B cell (primary cell): ENCODE data around the gene ADGRV1. TPM values are rescaled to one million over a fixed set of nuclear protein-coding genes. Genes with fewer than 3 reads are reported as not detected.

Source experiments
- ATAC-seq: fragments of 200-7000 bp; cut with Tn5 transposase; one replicate; pipeline ENCODE4 v1.10.0; 2021; ENCODE audit warnings: low read depth, mild to moderate bottlenecking, moderate number of reproducible peaks, moderate library complexity
- CTCF ChIA-PET: fragments of 350-600 bp; sonication (Branson Sonifier 250); formaldehyde crosslinking; loops from one replicate; lab custom pipeline; 2021; ENCODE audit warnings: antibody characterized with exemption, inconsistent platforms; lab: Charles Lee
- POLR2A ChIA-PET: fragments of 350-600 bp; sonication (Branson Sonifier 250); formaldehyde crosslinking; loops from one replicate; lab custom pipeline; 2021; ENCODE audit warnings: antibody characterized with exemption; lab: Charles Lee
- DNase-seq: peaks from one replicate; pipeline ENCODE4 v3.0.0; 2013
- H2AFZ ChIP-seq: 2 replicates; pipeline ENCODE4 v1.6.1; 2012; ENCODE audit warnings: mild to moderate bottlenecking, low read depth, low read length; ENCODE audit not compliant: insufficient read depth, poor library complexity, severe bottlenecking
- H3K27ac ChIP-seq, 2 donors: 1 replicate in 1 of 2; 2 replicates in 1 of 2; pipeline ENCODE4 v1.5.1; 2012 to 2013; ENCODE audit warnings: low read length in 2 of 2, mild to moderate bottlenecking in 2 of 2, moderate library complexity in 1 of 2
- H3K27me3 ChIP-seq, 4 experiments: fragments of 200-600 bp in 1 of 4; sonication (generic) in 1 of 4; replicated peaks in 1 of 4; 1 replicate in 2 of 4; 2 replicates in 2 of 4; pipeline versions ENCODE4 v1.6.1 to v1.7.0; 2013 to 2016; ENCODE audit warnings: low read length in 3 of 4, mild to moderate bottlenecking in 2 of 4, mixed read lengths in 1 of 4, moderate library complexity in 1 of 4; ENCODE audit not compliant: insufficient read depth in 4 of 4, control insufficient read depth in 3 of 4; ENCODE audit errors: control extremely low read depth in 1 of 4
- H3K36me3 ChIP-seq, 2 experiments: replicated peaks in 1 of 2; 1 replicate in 1 of 2; 2 replicates in 1 of 2; pipeline versions ENCODE4 v1.6.1 to v1.7.1; 2013; ENCODE audit warnings: low read length in 1 of 2; ENCODE audit not compliant: insufficient read depth in 2 of 2, control insufficient read depth in 1 of 2; ENCODE audit errors: control extremely low read depth in 1 of 2, extremely low read depth in 1 of 2
- H3K4me1 ChIP-seq, 2 donors: fragments of 200-600 bp in 1 of 2; sonication (generic) in 1 of 2; 1 replicate in 1 of 2; 2 replicates in 1 of 2; pipeline versions ENCODE4 v1.5.1 to v1.6.1; 2013 to 2017; ENCODE audit warnings: low read length in 2 of 2; ENCODE audit not compliant: control insufficient read depth in 2 of 2, insufficient read depth in 2 of 2
- H3K4me2 ChIP-seq: replicated peaks from 2 replicates; pipeline ENCODE3; 2012; ENCODE audit warnings: mild to moderate bottlenecking, low read depth, low read length; ENCODE audit not compliant: poor library complexity, severe bottlenecking
- H3K4me3 ChIP-seq, 5 experiments: fragments of 200-600 bp in 1 of 5; sonication (generic) in 1 of 5; 1 replicate in 3 of 5; 2 replicates in 2 of 5; pipeline versions ENCODE4 v1.5.1 to v1.7.0; 2011 to 2016; ENCODE audit warnings: low read length in 4 of 5, mild to moderate bottlenecking in 4 of 5, low read depth in 2 of 5, control low read depth in 1 of 5, moderate library complexity in 1 of 5; ENCODE audit not compliant: insufficient read depth in 1 of 5; ENCODE audit errors: control extremely low read depth in 1 of 5, extremely low read depth in 1 of 5
- H3K79me2 ChIP-seq: fragments of 200-600 bp; sonication (generic); one replicate; pipeline ENCODE4 v1.6.0; 2016; ENCODE audit warnings: low read length; ENCODE audit not compliant: control insufficient read depth, insufficient read depth
- H3K9ac ChIP-seq: fragments of 200-600 bp; sonication (generic); 2 replicates; pipeline ENCODE4 v1.6.1; 2017; ENCODE audit warnings: mild to moderate bottlenecking, low read length, moderate library complexity
- H3K9me3 ChIP-seq, 3 donors: one replicate each; pipeline versions ENCODE4 v1.6.1 to v1.7.1; 2013; ENCODE audit warnings: low read length in 2 of 3; ENCODE audit not compliant: control insufficient read depth in 2 of 3, insufficient read depth in 1 of 3; ENCODE audit errors: control extremely low read depth in 1 of 3
- H4K20me1 ChIP-seq: 2 replicates; pipeline ENCODE4 v1.6.0; 2012; ENCODE audit warnings: mild to moderate bottlenecking, low read length; ENCODE audit not compliant: insufficient read depth, control insufficient read depth, poor library complexity, severe bottlenecking
- H3K27ac Mint-ChIP-seq: one replicate; pipeline ENCODE4 v1.8.0; 2021; ENCODE audit warnings: mixed read lengths
- H3K27me3 Mint-ChIP-seq: one replicate; pipeline ENCODE4 v1.8.0; 2021; ENCODE audit warnings: mixed read lengths
- H3K4me1 Mint-ChIP-seq: one replicate; pipeline ENCODE4 v1.8.0; 2021; ENCODE audit warnings: mixed read lengths
- H3K4me3 Mint-ChIP-seq: one replicate; pipeline ENCODE4 v1.8.0; 2021; ENCODE audit warnings: mixed read lengths
- H3K9me3 Mint-ChIP-seq: one replicate; pipeline ENCODE4 v1.8.0; 2022; ENCODE audit warnings: mixed read lengths; ENCODE audit not compliant: insufficient read depth
- CTCF ChIP-seq: fragments of 200-600 bp; IDR thresholded peaks from one replicate; pipeline ENCODE4 v1.8.0; 2022; ENCODE audit warnings: antibody characterized with exemption, mild to moderate bottlenecking
- EZH2 ChIP-seq: IDR thresholded peaks from 2 replicates; pipeline ENCODE4 v1.6.1; 2012; ENCODE audit warnings: borderline replicate concordance, low read depth, mild to moderate bottlenecking, moderate library complexity, low read length; ENCODE audit not compliant: insufficient read depth, poor library complexity, severe bottlenecking
- WGBS: methylation state at CpG from one replicate; pipeline ENCODE4 v1.1.5; 2013; ENCODE audit warnings: missing lambda C conversion rate; ENCODE audit not compliant: insufficient coverage; 5-methylcytosine and 5-hydroxymethylcytosine counted together
- intact Hi-C: fragments of 100-400 bp; cut with micrococcal nuclease; formaldehyde crosslinking; loops from one replicate; pipeline ENCODE4 v1.10.0; 2022
- polyA plus RNA-seq: library from polyadenylated mRNA; depleted of rRNA; stranded (reverse); fragments of >200 nt; gene quantifications from 2 replicates; pipeline ENCODE4 v1.2.3, GENCODE V29; 2012
- total RNA-seq, 2 donors: library from RNA; stranded (reverse); fragments of 120-200 nt in 1 of 2; gene quantifications; 1 replicate in 1 of 2; 2 replicates in 1 of 2; pipeline versions ENCODE4 v1.2.3 to v1.2.4, GENCODE V29; 2013 to 2022

ADGRV1 gene
- total and polyA plus RNA-seq, 2 donors (not counting 1 experiment from before 2014, with no cell fraction given): 0.07 TPM; not detected in 1

- no peak for ATAC-seq
- no peak overlapping the region for H3K4me2 ChIP-seq
- H3K4me1 Mint-ChIP-seq: no peaks in the 10 kb centered on the region
Measured at GRCh38 chr5:90690307-90690706, 131.7 kb downstream of the ADGRV1 start.

GRCh38 chr5:90691533-90691932 is 132.9 kb downstream of the ADGRV1 start:
- intact Hi-C loops: no loop called here
- no peak overlapping the region for H3K4me3 ChIP-seq
- no peaks in the 10 kb centered on the region for H3K27me3 ChIP-seq
- H2AFZ ChIP-seq: no peak overlapping the region
- 80% methylated on average over 1 of the region's 4 CpGs for WGBS
- no peaks in the 10 kb centered on the region for H3K4me1 Mint-ChIP-seq
- H3K79me2 ChIP-seq: no peaks in the 10 kb centered on the region
- no peaks in the 10 kb centered on the region for H3K4me1 ChIP-seq
- DNase-seq (no peak), ATAC-seq (no peak)
- no peaks in the 10 kb centered on the region for H4K20me1 ChIP-seq
- no peak overlapping the region for H3K9ac ChIP-seq
- no peaks in the 10 kb centered on the region for H3K27me3 Mint-ChIP-seq
- H3K27ac ChIP-seq: no peak overlapping the region
- TF ChIP-seq CTCF (no peak), EZH2 (no peak)
- ChIA-PET CTCF (no interaction called here), POLR2A (no interaction called here)
- H3K4me3 Mint-ChIP-seq: no peak overlapping the region
- H3K9me3 ChIP-seq: no peaks in the 10 kb centered on the region
- no peaks in the 10 kb centered on the region for H3K36me3 ChIP-seq
- no peak overlapping the region for H3K4me2 ChIP-seq
- no peak overlapping the region for H3K27ac Mint-ChIP-seq
- no peaks in the 10 kb centered on the region for H3K9me3 Mint-ChIP-seq

More at GRCh38 chr5:90690307-90690706, 131.7 kb downstream of the ADGRV1 start:
- Histone ChIP-seq H2AFZ (no peak overlapping the region), H3K4me1 (no peaks in the 10 kb centered on the region), H3K4me3 (no peak overlapping the region), H3K9ac (no peak overlapping the region), H3K79me2 (no peaks in the 10 kb centered on the region), H3K27ac (no peak overlapping the region), H3K36me3 (no peaks in the 10 kb centered on the region), H4K20me1 (no peaks in the 10 kb centered on the region), H3K9me3 (no peaks in the 10 kb centered on the region), H3K27me3 (no peaks in the 10 kb centered on the region)
- DNase-seq: no peak
- ChIA-PET CTCF (no interaction called here), POLR2A (no interaction called here)
- Mint-ChIP-seq H3K4me3 (no peak overlapping the region), H3K27me3 (no peaks in the 10 kb centered on the region), H3K9me3 (no peaks in the 10 kb centered on the region), H3K27ac (no peak overlapping the region)
- intact Hi-C loops: no loop called here
- no peak for TF ChIP-seq CTCF
- TF ChIP-seq EZH2: no peak
